Astrocyte (in vitro differentiated cells and primary cell): ENCODE measurements around the gene SNAP47. TPM values are rescaled to one million over a fixed set of nuclear protein-coding genes. Genes with fewer than 3 reads are reported as not detected.

Source experiments
- DNase-seq: peaks from one replicate; pipeline ENCODE4 v3.0.0-alpha.2; 2010; ENCODE audit warnings: low read depth
- FAIRE-seq: peaks from 2 replicates; lab custom pipeline; 2011; peaks lifted over from hg19 to GRCh38; lab: Jason Lieb, UNC
- H2AFZ ChIP-seq: 2 replicates; pipeline ENCODE4 v1.6.0; 2012; ENCODE audit warnings: low read depth, low read length, inconsistent platforms
- H3K27ac ChIP-seq: 2 replicates; pipeline ENCODE4 v1.5.1; 2011; ENCODE audit warnings: low read depth, low read length, inconsistent platforms
- H3K27me3 ChIP-seq: 2 replicates; pipeline ENCODE4 v1.6.0; 2011; ENCODE audit warnings: low read length, inconsistent platforms; ENCODE audit not compliant: insufficient read depth
- H3K36me3 ChIP-seq: 2 replicates; pipeline ENCODE4 v1.5.1; 2011; ENCODE audit warnings: low read length, inconsistent platforms; ENCODE audit not compliant: insufficient read depth
- H3K4me1 ChIP-seq: 2 replicates; pipeline ENCODE4 v1.5.1; 2011; ENCODE audit warnings: low read length, inconsistent platforms; ENCODE audit not compliant: insufficient read depth
- H3K4me2 ChIP-seq: 2 replicates; pipeline ENCODE4 v1.6.0; 2012; ENCODE audit warnings: low read length, inconsistent platforms
- H3K4me3 ChIP-seq: 2 replicates; pipeline ENCODE4 v1.5.1; 2011; ENCODE audit warnings: low read depth, mild to moderate bottlenecking, low read length, inconsistent platforms; ENCODE audit not compliant: insufficient read depth
- H3K79me2 ChIP-seq: 2 replicates; pipeline ENCODE4 v1.6.0; 2012; ENCODE audit warnings: mild to moderate bottlenecking, low read length, inconsistent platforms; ENCODE audit not compliant: insufficient read depth
- H3K9ac ChIP-seq: 2 replicates; pipeline ENCODE4 v1.6.0; 2012; ENCODE audit warnings: mild to moderate bottlenecking, low read length, inconsistent platforms
- H3K9me3 ChIP-seq: 2 replicates; pipeline ENCODE4 v1.5.1; 2012; ENCODE audit warnings: low read depth, mild to moderate bottlenecking, low read length, inconsistent platforms; ENCODE audit not compliant: insufficient read depth
- H4K20me1 ChIP-seq: 2 replicates; pipeline ENCODE4 v1.6.0; 2012; ENCODE audit warnings: low read length, inconsistent platforms; ENCODE audit not compliant: insufficient read depth
- H3K27ac Mint-ChIP-seq: one replicate; pipeline ENCODE4 v1.8.0; 2021; ENCODE audit warnings: mild to moderate bottlenecking, mixed read lengths; ENCODE audit not compliant: unreplicated experiment
- H3K27me3 Mint-ChIP-seq: one replicate; pipeline ENCODE4 v1.8.0; 2021; ENCODE audit warnings: low read depth, mixed read lengths; ENCODE audit not compliant: unreplicated experiment
- H3K36me3 Mint-ChIP-seq: one replicate; pipeline ENCODE4 v1.8.0; 2021; ENCODE audit warnings: low read depth, mixed read lengths; ENCODE audit not compliant: unreplicated experiment
- H3K4me1 Mint-ChIP-seq: one replicate; pipeline ENCODE4 v1.8.0; 2021; ENCODE audit warnings: low read depth, mixed read lengths; ENCODE audit not compliant: unreplicated experiment
- H3K4me3 Mint-ChIP-seq: one replicate; pipeline ENCODE4 v1.8.0; 2021; ENCODE audit warnings: mild to moderate bottlenecking, moderate library complexity, mixed read lengths; ENCODE audit not compliant: unreplicated experiment
- H3K9me3 Mint-ChIP-seq: one replicate; pipeline ENCODE4 v1.8.0; 2021; ENCODE audit warnings: mild to moderate bottlenecking, mixed read lengths; ENCODE audit not compliant: unreplicated experiment
- EZH2 ChIP-seq: IDR thresholded peaks from 2 replicates; pipeline ENCODE4 v1.6.1; 2012; ENCODE audit warnings: mild to moderate bottlenecking, low read length, inconsistent platforms; ENCODE audit not compliant: insufficient read depth
- total RNA-seq: library from RNA; stranded (reverse); gene quantifications from 2 replicates; pipeline ENCODE4 v1.2.1, GENCODE V29; 2021
- TF ChIP-seq, protein P1 (sequence below): IDR thresholded peaks from 2 replicates; pipeline ENCODE4 v1.5.1; 2011; ENCODE audit warnings: low read depth, mild to moderate bottlenecking, inconsistent platforms, low read length, moderate library complexity; ENCODE audit not compliant: insufficient read depth

Gene SNAP47
- total RNA-seq, 1 donor from 2014 or later = 31.9 TPM

DNA sequence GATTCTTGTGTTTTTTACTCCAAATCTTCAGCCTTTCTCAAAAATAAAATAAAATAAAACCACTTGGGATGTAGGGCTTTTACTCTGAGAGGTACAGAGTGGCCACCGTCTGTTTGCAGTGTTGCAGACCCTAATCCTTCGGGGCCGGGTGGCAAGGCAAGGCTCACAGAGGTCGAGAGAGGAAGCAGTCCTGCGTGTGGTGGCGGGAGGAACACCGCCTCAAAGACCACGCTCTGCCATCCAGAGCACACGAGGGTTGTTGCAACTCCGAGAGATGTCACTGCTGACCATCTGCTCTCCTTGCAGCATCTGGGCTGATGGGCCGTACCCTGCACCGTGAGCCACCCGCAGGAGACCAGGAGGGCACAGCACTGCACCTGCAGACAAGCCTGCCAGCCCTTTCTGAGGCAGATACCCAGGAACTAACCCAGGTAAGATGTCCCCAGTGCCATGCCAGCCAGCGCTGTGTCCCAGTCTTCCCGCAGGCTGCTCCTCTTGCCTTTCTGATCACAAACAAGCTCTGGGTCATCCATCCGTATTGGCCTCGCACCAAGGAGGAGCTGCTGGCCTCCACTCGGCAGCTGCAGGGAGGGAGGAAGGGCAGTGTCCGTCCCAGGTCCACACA is 31.5 kb downstream of the SNAP47 start:
- no peaks in the 10 kb centered on the region for H3K27me3 Mint-ChIP-seq
- peaks cover 61% of the 10 kb centered on the region for H4K20me1 ChIP-seq
- H3K36me3 Mint-ChIP-seq = peaks cover 24% of the 10 kb centered on the region
- H3K27me3 ChIP-seq = no peaks in the 10 kb centered on the region
- H3K9me3 Mint-ChIP-seq = no peaks in the 10 kb centered on the region
- DNase-seq (no peak), FAIRE-seq (no peak)
- no peak overlapping the region for H3K4me2 ChIP-seq
- peaks cover 15% of the 10 kb centered on the region for H3K79me2 ChIP-seq
- H3K4me1 Mint-ChIP-seq = peaks cover 26% of the 10 kb centered on the region
- no peak overlapping the region for H3K9ac ChIP-seq
- no peak overlapping the region for H3K4me3 ChIP-seq
- no peak overlapping the region for H3K4me3 Mint-ChIP-seq
- no peak overlapping the region for H2AFZ ChIP-seq
- TF ChIP-seq, protein P1, sequence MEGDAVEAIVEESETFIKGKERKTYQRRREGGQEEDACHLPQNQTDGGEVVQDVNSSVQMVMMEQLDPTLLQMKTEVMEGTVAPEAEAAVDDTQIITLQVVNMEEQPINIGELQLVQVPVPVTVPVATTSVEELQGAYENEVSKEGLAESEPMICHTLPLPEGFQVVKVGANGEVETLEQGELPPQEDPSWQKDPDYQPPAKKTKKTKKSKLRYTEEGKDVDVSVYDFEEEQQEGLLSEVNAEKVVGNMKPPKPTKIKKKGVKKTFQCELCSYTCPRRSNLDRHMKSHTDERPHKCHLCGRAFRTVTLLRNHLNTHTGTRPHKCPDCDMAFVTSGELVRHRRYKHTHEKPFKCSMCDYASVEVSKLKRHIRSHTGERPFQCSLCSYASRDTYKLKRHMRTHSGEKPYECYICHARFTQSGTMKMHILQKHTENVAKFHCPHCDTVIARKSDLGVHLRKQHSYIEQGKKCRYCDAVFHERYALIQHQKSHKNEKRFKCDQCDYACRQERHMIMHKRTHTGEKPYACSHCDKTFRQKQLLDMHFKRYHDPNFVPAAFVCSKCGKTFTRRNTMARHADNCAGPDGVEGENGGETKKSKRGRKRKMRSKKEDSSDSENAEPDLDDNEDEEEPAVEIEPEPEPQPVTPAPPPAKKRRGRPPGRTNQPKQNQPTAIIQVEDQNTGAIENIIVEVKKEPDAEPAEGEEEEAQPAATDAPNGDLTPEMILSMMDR = no peak
- no peak for TF ChIP-seq EZH2
- no peaks in the 10 kb centered on the region for H3K9me3 ChIP-seq
- no peak overlapping the region for H3K27ac ChIP-seq
- H3K4me1 ChIP-seq = peaks cover 23% of the 10 kb centered on the region
- H3K27ac Mint-ChIP-seq = peak overlapping the region; percentile 12
- peaks cover 12% of the 10 kb centered on the region for H3K36me3 ChIP-seq

GRCh38 chr1:227767401-227768124 is 32.3 kb downstream of the SNAP47 start:
- DNase-seq (no peak), FAIRE-seq (no peak)
- peaks cover 23% of the 10 kb centered on the region for H3K4me1 Mint-ChIP-seq
- H3K4me3 Mint-ChIP-seq = no peak overlapping the region
- Histone ChIP-seq H3K9ac (no peak overlapping the region), H4K20me1 (peaks cover 54% of the 10 kb centered on the region), H3K9me3 (no peaks in the 10 kb centered on the region), H3K4me2 (no peak overlapping the region), H3K4me1 (peaks cover 16% of the 10 kb centered on the region), H3K79me2 (peaks cover 9% of the 10 kb centered on the region), H3K36me3 (peaks cover 16% of the 10 kb centered on the region), H2AFZ (no peak overlapping the region), H3K27ac (no peak overlapping the region), H3K27me3 (no peaks in the 10 kb centered on the region), H3K4me3 (no peak overlapping the region)
- H3K9me3 Mint-ChIP-seq = no peaks in the 10 kb centered on the region
- no peaks in the 10 kb centered on the region for H3K27me3 Mint-ChIP-seq
- TF ChIP-seq, protein P1 = no peak
- no peak for TF ChIP-seq EZH2
- peaks cover 31% of the 10 kb centered on the region for H3K36me3 Mint-ChIP-seq
- H3K27ac Mint-ChIP-seq = no peak overlapping the region

GRCh38 chr1:227768125-227768439 is 32.8 kb downstream of the SNAP47 start:
- Mint-ChIP-seq H3K4me1 (peaks cover 20% of the 10 kb centered on the region), H3K27me3 (no peaks in the 10 kb centered on the region), H3K4me3 (no peak overlapping the region), H3K27ac (no peak overlapping the region), H3K36me3 (peaks cover 31% of the 10 kb centered on the region), H3K9me3 (no peaks in the 10 kb centered on the region)
- Histone ChIP-seq H3K4me3 (no peak overlapping the region), H3K36me3 (peaks cover 18% of the 10 kb centered on the region), H3K79me2 (peaks cover 8% of the 10 kb centered on the region), H3K27ac (no peak overlapping the region), H4K20me1 (peaks cover 49% of the 10 kb centered on the region), H3K4me2 (no peak overlapping the region), H3K4me1 (peaks cover 11% of the 10 kb centered on the region), H2AFZ (no peak overlapping the region), H3K9ac (no peak overlapping the region), H3K9me3 (no peaks in the 10 kb centered on the region), H3K27me3 (no peaks in the 10 kb centered on the region)
- DNase-seq = no peak
- FAIRE-seq = no peak
- TF ChIP-seq, protein P1 = no peak
- TF ChIP-seq EZH2 = no peak
